Urothelium cell line (cell line): Measurements from ENCODE around the gene DSCAM.
A peak's percentile ranks its signal among the peaks of the same experiment; 100 is the strongest.

ENCODE experiments used
- DNase-seq: peaks from one replicate; pipeline ENCODE4 v3.0.0; 2011; ENCODE audit warnings: low spot score, mixed read lengths
- FAIRE-seq: peaks from 2 replicates; lab custom pipeline; 2011; peaks lifted over from hg19 to GRCh38; lab: Jason Lieb, UNC

The DSCAM gene

GRCh38 chr21:40416572-40416971, 430.4 kb downstream of the DSCAM start:
- no peak for DNase-seq
- no peak for FAIRE-seq

GRCh38 chr21:40408561-40408960, 438.4 kb downstream of the DSCAM start:
- FAIRE-seq: no peak

GRCh38 chr21:40404396-40404800, 442.6 kb downstream of the DSCAM start:
- FAIRE-seq: no peak
- no peak for DNase-seq

More at GRCh38 chr21:40408561-40408960, 438.4 kb downstream of the DSCAM start:
- DNase-seq: no peak

- DNase-seq (no peak), FAIRE-seq (no peak)
Measured at GRCh38 chr21:40402884-40403582, 443.9 kb downstream of the DSCAM start.

- FAIRE-seq (no peak), DNase-seq (no peak)
Measured at GRCh38 chr21:40395732-40396131, 451.2 kb downstream of the DSCAM start.

GRCh38 chr21:40393066-40393465, 453.9 kb downstream of the DSCAM start:
- DNase-seq (no peak), FAIRE-seq (no peak)

- no peak for FAIRE-seq
- no peak for DNase-seq
Measured at GRCh38 chr21:40388046-40388445, 458.9 kb downstream of the DSCAM start.

GRCh38 chr21:40386981-40387747, 459.8 kb downstream of the DSCAM start:
- no peak for DNase-seq

GRCh38 chr21:40386294-40386911, 460.6 kb downstream of the DSCAM start:
- FAIRE-seq (no peak), DNase-seq (peak; percentile 27)

More at GRCh38 chr21:40386981-40387747, 459.8 kb downstream of the DSCAM start:
- no peak for FAIRE-seq

- FAIRE-seq: no peak
- no peak for DNase-seq
Measured at GRCh38 chr21:40385883-40386282, 461.1 kb downstream of the DSCAM start.

- DNase-seq (no peak), FAIRE-seq (no peak)
Measured at GRCh38 chr21:40383951-40384350, 463.0 kb downstream of the DSCAM start.

GRCh38 chr21:40381111-40381510, 465.8 kb downstream of the DSCAM start:
- no peak for DNase-seq

GRCh38 chr21:40379881-40380810, 466.8 kb downstream of the DSCAM start:
- no peak for DNase-seq
- no peak for FAIRE-seq

More at GRCh38 chr21:40381111-40381510, 465.8 kb downstream of the DSCAM start:
- no peak for FAIRE-seq

GRCh38 chr21:40377135-40377534, 469.8 kb downstream of the DSCAM start:
- FAIRE-seq (no peak), DNase-seq (no peak)

- FAIRE-seq (no peak), DNase-seq (no peak)
Measured at GRCh38 chr21:40373761-40374160, 473.2 kb downstream of the DSCAM start.

GRCh38 chr21:40372506-40372905, 474.5 kb downstream of the DSCAM start:
- no peak for FAIRE-seq

GRCh38 chr21:40371329-40371728, 475.6 kb downstream of the DSCAM start:
- no peak for FAIRE-seq
- no peak for DNase-seq

More at GRCh38 chr21:40372506-40372905, 474.5 kb downstream of the DSCAM start:
- DNase-seq: no peak

- DNase-seq (no peak), FAIRE-seq (no peak)
Measured at GRCh38 chr21:40356644-40357043, 490.3 kb downstream of the DSCAM start.

GRCh38 chr21:40355076-40355475, 491.9 kb downstream of the DSCAM start:
- no peak for DNase-seq
- no peak for FAIRE-seq

- FAIRE-seq (no peak), DNase-seq (no peak)
Measured at GRCh38 chr21:40351006-40351405, 496.0 kb downstream of the DSCAM start.

- no peak for FAIRE-seq
- DNase-seq: no peak
Measured at GRCh38 chr21:40349591-40349990, 497.4 kb downstream of the DSCAM start.
